Esophagus squamous epithelium (tissue), 4 donors: ENCODE data around the gene CCT6A.

Source experiments
- CTCF ChIP-seq, 6 experiments: fragments of 450-650 bp in 4 of 6; fragments of 200-600 bp in 2 of 6; sonication (generic) in 2 of 6; IDR thresholded peaks; one replicate each; pipeline ENCODE4 v1.5.1; 2016 to 2019; ENCODE audit warnings: antibody characterized with exemption in 6 of 6, mild to moderate bottlenecking in 4 of 6, moderate library complexity in 4 of 6
- POLR2A ChIP-seq, 4 donors: fragments of 450-650 bp; IDR thresholded peaks; one replicate each; pipeline ENCODE4 v1.6.1; 2017; ENCODE audit warnings: antibody characterized with exemption in 4 of 4, mild to moderate bottlenecking in 4 of 4, moderate library complexity in 3 of 4

- TF ChIP-seq CTCF (IDR thresholded peaks at IDR 0.05) (no peak), POLR2A (IDR thresholded peaks at IDR 0.05) (no peak)
Observed at GRCh38 chr7:56110611-56111010, 59.0 kb downstream of the CCT6A start.
